Stimulated activated CD8-positive, alpha-beta memory T cell treated with anti-CD3 and anti-CD28 coated beads, Interleukin-7, amount 100 ng/mL, for 48 hours (primary cell): Measurements from ENCODE around the gene TTC13.
"Not testable (repeated sequence)": the region's sequence is repeated elsewhere in the genome, so short reads cannot be mapped to it uniquely, and the experiment has no call there.

ENCODE experiments used
- DNase-seq, 2 donors: peaks; one replicate each; pipeline ENCODE4 v3.0.0-alpha.2; 2020; ENCODE audit warnings: low read depth in 1 of 2; ENCODE audit errors: extremely low read depth in 1 of 2

TTC13 gene

GRCh38 chr1:230978491-230979388 lies at the start of gene TTC13, which contains the start of gene ARV1:
TSS of gene TTC13 (minus strand) at chr1:230978861. CDS start at chr1:230978830, 31 bp downstream.
TSS of gene ARV1 (plus strand) at chr1:230979094. CDS start at chr1:230979106, 12 bp downstream.
- peak; percentile 96 to 98 for DNase-seq

- DNase-seq: no peak
These were observed 49.3 kb upstream of the TTC13 start for GRCh38 chr1:231027971-231028370.

GRCh38 chr1:231027136-231027925 lies 48.7 kb upstream of the TTC13 start:
- DNase-seq: no peak

- no peak for DNase-seq
These were observed 47.9 kb upstream of the TTC13 start for GRCh38 chr1:231026576-231026975.

GRCh38 chr1:231023150-231023549 lies 44.5 kb upstream of the TTC13 start:
- no peak for DNase-seq

GRCh38 chr1:231022543-231022942 lies 43.9 kb upstream of the TTC13 start:
- DNase-seq: not testable (repeated sequence)

GRCh38 chr1:231021540-231022031 lies 42.9 kb upstream of the TTC13 start:
- DNase-seq: no peak

GRCh38 chr1:231020816-231021215 lies 42.2 kb upstream of the TTC13 start:
- no peak for DNase-seq

GRCh38 chr1:231020139-231020601 lies 41.5 kb upstream of the TTC13 start:
- DNase-seq: peak in 1 of 2 donors; percentile 2

- DNase-seq: no peak
These were observed 41.0 kb upstream of the TTC13 start for GRCh38 chr1:231019711-231020110.

- DNase-seq: no peak
These were observed 38.3 kb upstream of the TTC13 start for GRCh38 chr1:231016966-231017365.

GRCh38 chr1:231016234-231016633 lies 37.6 kb upstream of the TTC13 start:
- DNase-seq: no peak

GRCh38 chr1:231013391-231014015 lies 34.8 kb upstream of the TTC13 start:
- no peak for DNase-seq

GRCh38 chr1:231011963-231012362 lies 33.3 kb upstream of the TTC13 start:
- no peak for DNase-seq

GRCh38 chr1:231011360-231011759 lies 32.7 kb upstream of the TTC13 start:
- DNase-seq: no peak

- DNase-seq: not testable (repeated sequence)
These were observed 28.9 kb upstream of the TTC13 start for GRCh38 chr1:231007535-231007934.

GRCh38 chr1:231001892-231002291 lies 23.2 kb upstream of the TTC13 start:
- DNase-seq: no peak

- DNase-seq: no peak
These were observed 22.0 kb upstream of the TTC13 start for GRCh38 chr1:231000639-231001038.

GRCh38 chr1:231000201-231000600 lies 21.5 kb upstream of the TTC13 start:
- no peak for DNase-seq

GRCh38 chr1:230994860-230995259 lies 16.2 kb upstream of the TTC13 start:
- no peak for DNase-seq
